H1 (cell line): ENCODE data around the gene ELMO1. TPM values are rescaled to one million over a fixed set of nuclear protein-coding genes. Genes with fewer than 3 reads are reported as not detected.

Source experiments
- CTCF ChIA-PET: fragments of 300-600 bp; sonication (Branson Sonifier 250); formaldehyde crosslinking; loops from one replicate; lab custom pipeline; 2021; ENCODE audit not compliant: partially characterized antibody; lab: Charles Lee
- POLR2A ChIA-PET: fragments of 300-600 bp; sonication (Branson Sonifier 250); formaldehyde crosslinking; loops from one replicate; lab custom pipeline; 2021; ENCODE audit warnings: inconsistent platforms; ENCODE audit not compliant: partially characterized antibody; lab: Charles Lee
- DNase-seq, 2 experiments: peaks; one replicate each; pipeline versions ENCODE4 v3.0.0 to v3.0.0-alpha.2; 2010 to 2022; ENCODE audit warnings: low spot score in 2 of 2, low read depth in 1 of 2, mixed read lengths in 1 of 2
- FAIRE-seq: peaks from 2 replicates; lab custom pipeline; 2011; peaks lifted over from hg19 to GRCh38; lab: Jason Lieb, UNC
- H2AFZ ChIP-seq: 2 replicates; pipeline ENCODE4 v1.8.1; 2012; ENCODE audit warnings: low read length, inconsistent platforms
- H2AK5ac ChIP-seq: 2 replicates; pipeline ENCODE4 v1.6.1; 2013; ENCODE audit warnings: low read depth, low read length
- H2BK120ac ChIP-seq: replicated peaks from 2 replicates; pipeline ENCODE3; 2013; ENCODE audit warnings: low read depth, low read length, inconsistent platforms
- H2BK12ac ChIP-seq: 2 replicates; pipeline ENCODE4 v1.6.1; 2013; ENCODE audit warnings: low read depth, low read length
- H2BK15ac ChIP-seq: 2 replicates; pipeline ENCODE4 v1.6.1; 2013; ENCODE audit warnings: low read length
- H2BK20ac ChIP-seq: 2 replicates; pipeline ENCODE4 v1.6.1; 2013; ENCODE audit warnings: low read length
- H2BK5ac ChIP-seq: 2 replicates; pipeline ENCODE4 v1.6.1; 2013; ENCODE audit warnings: low read depth, low read length
- H3K14ac ChIP-seq: 2 replicates; pipeline ENCODE4 v1.6.1; 2013; ENCODE audit warnings: inconsistent platforms; ENCODE audit not compliant: insufficient read length
- H3K18ac ChIP-seq: 2 replicates; pipeline ENCODE4 v1.6.1; 2013; ENCODE audit warnings: low read length; ENCODE audit errors: extremely low read depth
- H3K23ac ChIP-seq: 2 replicates; pipeline ENCODE4 v1.6.1; 2013; ENCODE audit warnings: inconsistent platforms; ENCODE audit not compliant: insufficient read length
- H3K23me2 ChIP-seq: 2 replicates; pipeline ENCODE4 v1.6.1; 2013; ENCODE audit warnings: low read depth, low read length
- H3K27ac ChIP-seq: 2 replicates; pipeline ENCODE4 v1.6.1; 2011; ENCODE audit warnings: low read depth, low read length, inconsistent platforms
- H3K27me3 ChIP-seq, 4 experiments: replicated peaks in 1 of 4; 1 replicate in 1 of 4; 2 replicates in 3 of 4; pipeline versions ENCODE4 v1.6.1 to v1.8.1; 2011 to 2013; ENCODE audit warnings: low read length in 3 of 4, mild to moderate bottlenecking in 3 of 4, inconsistent platforms in 2 of 4, mixed read lengths in 2 of 4, moderate library complexity in 1 of 4; ENCODE audit not compliant: control insufficient read depth in 3 of 4, insufficient read depth in 3 of 4; ENCODE audit errors: extremely low read depth in 1 of 4
- H3K36me3 ChIP-seq, 4 experiments: 2 replicates each; pipeline versions ENCODE4 v1.6.1 to v1.8.1; 2011 to 2013; ENCODE audit warnings: mild to moderate bottlenecking in 4 of 4, low read length in 3 of 4, moderate library complexity in 2 of 4, control low read depth in 1 of 4, inconsistent platforms in 1 of 4; ENCODE audit not compliant: insufficient read depth in 4 of 4, control insufficient read depth in 2 of 4
- H3K4ac ChIP-seq: replicated peaks from 2 replicates; pipeline ENCODE3; 2013; ENCODE audit warnings: low read length, low read depth, mixed read lengths, inconsistent platforms; ENCODE audit not compliant: insufficient read length
- H3K4me1 ChIP-seq, 4 experiments: replicated peaks in 1 of 4; 1 replicate in 1 of 4; 2 replicates in 3 of 4; pipeline versions ENCODE4 v1.6.1 to v1.8.1; 2011 to 2013; ENCODE audit warnings: low read length in 3 of 4, inconsistent platforms in 2 of 4, mixed read lengths in 1 of 4; ENCODE audit not compliant: insufficient read depth in 4 of 4, control insufficient read depth in 3 of 4
- H3K4me2 ChIP-seq, 2 experiments: 2 replicates each; pipeline versions ENCODE4 v1.6.1 to v1.8.1; 2011 to 2013; ENCODE audit warnings: low read depth in 2 of 2, low read length in 2 of 2, control low read depth in 1 of 2, inconsistent platforms in 1 of 2, mild to moderate bottlenecking in 1 of 2; ENCODE audit not compliant: insufficient read depth in 1 of 2
- H3K4me3 ChIP-seq, 4 experiments: fragments of 200-600, 300-600 bp in 1 of 4; sonication (generic), shearing (Covaris generic), sonication (Bioruptor Twin) in 1 of 4; 2 replicates each; pipeline versions ENCODE4 v1.5.1 to v1.8.1; 2011 to 2016; ENCODE audit warnings: low read length in 4 of 4, low read depth in 3 of 4, control low read depth in 2 of 4, inconsistent platforms in 2 of 4, mild to moderate bottlenecking in 2 of 4, mixed read lengths in 1 of 4, moderate library complexity in 1 of 4; ENCODE audit not compliant: insufficient read depth in 2 of 4; ENCODE audit errors: extremely low read depth in 1 of 4
- H3K56ac ChIP-seq: replicated peaks from 2 replicates; pipeline ENCODE3; 2013; ENCODE audit warnings: low read depth, mild to moderate bottlenecking, mixed read lengths, low read length, inconsistent platforms; ENCODE audit not compliant: insufficient read length
- H3K79me1 ChIP-seq: 2 replicates; pipeline ENCODE4 v1.6.1; 2013; ENCODE audit warnings: low read depth, low read length, control low read depth
- H3K79me2 ChIP-seq, 2 experiments: 2 replicates each; pipeline versions ENCODE4 v1.6.1 to v1.8.1; 2012 to 2013; ENCODE audit warnings: low read length in 2 of 2, mild to moderate bottlenecking in 2 of 2, inconsistent platforms in 1 of 2; ENCODE audit not compliant: insufficient read depth in 2 of 2, control insufficient read depth in 1 of 2
- H3K9ac ChIP-seq, 4 experiments: replicated peaks in 1 of 4; 1 replicate in 1 of 4; 2 replicates in 3 of 4; pipeline versions ENCODE4 v1.6.1 to v1.8.1; 2011 to 2013; ENCODE audit warnings: low read depth in 3 of 4, low read length in 3 of 4, control low read depth in 2 of 4, mild to moderate bottlenecking in 2 of 4, moderate library complexity in 2 of 4, inconsistent platforms in 1 of 4; ENCODE audit errors: extremely low read depth in 1 of 4
- H3K9me3 ChIP-seq, 2 experiments: 2 replicates each; pipeline versions ENCODE4 v1.6.1 to v1.8.1; 2012 to 2013; ENCODE audit warnings: mild to moderate bottlenecking in 2 of 2, moderate library complexity in 2 of 2, control low read depth in 1 of 2, inconsistent platforms in 1 of 2, low read depth in 1 of 2, low read length in 1 of 2, mixed read lengths in 1 of 2; ENCODE audit not compliant: insufficient read depth in 2 of 2
- H4K20me1 ChIP-seq, 2 experiments: replicated peaks in 1 of 2; 2 replicates each; pipeline versions ENCODE3 to v1.8.1; 2011 to 2013; ENCODE audit warnings: inconsistent platforms in 2 of 2, low read length in 2 of 2, mild to moderate bottlenecking in 1 of 2; ENCODE audit not compliant: insufficient read depth in 2 of 2, control insufficient read depth in 1 of 2
- H4K5ac ChIP-seq: 2 replicates; pipeline ENCODE4 v1.6.1; 2013; ENCODE audit warnings: low read length, low read depth, mixed read lengths, inconsistent platforms; ENCODE audit not compliant: insufficient read length
- H4K8ac ChIP-seq: 2 replicates; pipeline ENCODE4 v1.8.0; 2013; ENCODE audit warnings: mild to moderate bottlenecking, moderate library complexity, low read length, inconsistent platforms; ENCODE audit not compliant: insufficient read depth; ENCODE audit errors: extremely low read depth
- H4K91ac ChIP-seq: replicated peaks from 2 replicates; pipeline ENCODE3; 2013; ENCODE audit warnings: low read length, mixed read lengths, inconsistent platforms; ENCODE audit not compliant: insufficient read length
- CREB1 ChIP-seq: IDR thresholded peaks from 2 replicates; pipeline ENCODE4 v1.6.1; 2012; ENCODE audit warnings: inconsistent platforms
- E2F6 ChIP-seq: IDR thresholded peaks from 2 replicates; pipeline ENCODE4 v1.6.1; 2012; ENCODE audit warnings: inconsistent platforms
- PHF8 ChIP-seq: fragments of 200-600 bp; sonication (generic); conservative IDR thresholded peaks from 2 replicates; pipeline ENCODE4 v1.7.1; 2012; ENCODE audit warnings: low read depth, mild to moderate bottlenecking, inconsistent platforms, low read length, moderate library complexity
- POLR2A ChIP-seq, 2 experiments: IDR thresholded peaks; 1 replicate in 1 of 2; 2 replicates in 1 of 2; pipeline ENCODE4 v1.6.1; 2011; ENCODE audit warnings: low read depth in 2 of 2, low read length in 2 of 2, mild to moderate bottlenecking in 2 of 2; ENCODE audit errors: control extremely low read depth in 1 of 2
- SP2 ChIP-seq: IDR thresholded peaks from 2 replicates; pipeline ENCODE4 v1.6.1; 2012; ENCODE audit warnings: mild to moderate bottlenecking, low read length, inconsistent platforms
- SUZ12 ChIP-seq: fragments of 200-600 bp; sonication (generic); IDR thresholded peaks from 2 replicates; pipeline ENCODE4 v1.6.1; 2012; ENCODE audit warnings: mild to moderate bottlenecking, inconsistent platforms, low read length, moderate library complexity, mixed read lengths
- TAF7 ChIP-seq: optimal IDR thresholded peaks from 2 replicates; pipeline ENCODE3; 2011; ENCODE audit warnings: low read depth, mild to moderate bottlenecking, inconsistent platforms, low read length, moderate library complexity, borderline replicate concordance
- TCF12 ChIP-seq: IDR thresholded peaks from 2 replicates; pipeline ENCODE4 v1.6.1; 2011; ENCODE audit warnings: low read depth, mild to moderate bottlenecking, low read length
- WGBS, 2 experiments: shearing (Covaris generic) in 1 of 2; methylation state at CpG; one replicate each; pipeline versions ENCODE4 v1.1.6 to v1.1.7; 2013 to 2015; ENCODE audit warnings: low lambda C conversion rate in 2 of 2, mixed read lengths in 2 of 2, inconsistent platforms in 1 of 2, low coverage in 1 of 2, missing lambda C conversion rate in 1 of 2; ENCODE audit not compliant: insufficient replicate concordance in 2 of 2, insufficient coverage in 1 of 2, insufficient read length in 1 of 2; ENCODE audit errors: extremely low coverage in 1 of 2, missing lambda C conversion rate in 1 of 2; 5-methylcytosine and 5-hydroxymethylcytosine counted together
- polyA plus RNA-seq, 7 experiments: library from polyadenylated mRNA; depleted of rRNA in 3 of 7; stranded (reverse) in 5 of 7; unstranded in 2 of 7; fragments of >200 nt in 5 of 7; fragments of 200-250 nt in 2 of 7; gene quantifications; 1 replicate in 5 of 7; 2 replicates in 1 of 7; 4 replicates in 1 of 7; pipeline versions ENCODE4 v1.2.1 to v1.2.3, GENCODE V29; 2011 to 2013; ENCODE audit warnings: missing spikeins in 2 of 7, mixed read lengths in 2 of 7
- total RNA-seq: library from RNA; stranded (reverse); fragmentation: NEBNext Ultra II Directional; extraction: Animal tissue kit (Norgen Biotek cat#: 25700); gene quantifications from 2 replicates; pipeline ENCODE4 v1.2.1, GENCODE V29; 2021

The ELMO1 gene
- total and polyA plus RNA-seq, 2 of the 8 experiments (the other 6 are each of a cell fraction or from before 2014, with no cell fraction given): 18.4 to 21.0 TPM

- TF ChIP-seq PHF8 (no peak), SP2 (no peak), CREB1 (no peak), SUZ12 (no peak), E2F6 (no peak), TAF7 (no peak), POLR2A (IDR thresholded peaks at IDR 0.05; ENCODE audit: control extremely low read depth in 1 of 2, low read depth in 2 of 2, low read length in 2 of 2) (no peak), TCF12 (no peak)
- FAIRE-seq (no peak), DNase-seq (no peak)
- H3K9ac ChIP-seq: no peak overlapping the region
- H4K20me1 ChIP-seq: no peaks in the 10 kb centered on the region
- no peak overlapping the region for H3K18ac ChIP-seq
- no peak overlapping the region for H3K4me2 ChIP-seq
- no peak overlapping the region for H2BK5ac ChIP-seq
- CTCF ChIA-PET: interaction anchor here (1.0 to 2.1 kb wide), 8 partner anchors 19 to 206 kb away, joined by 3 to 13 read pairs (median 4); no protein-coding TSS in a partner anchor
- no peak overlapping the region for H2BK20ac ChIP-seq
- H3K4me1 ChIP-seq: peaks cover 0 to 10% (median 0%) of the 10 kb centered on the region in 4 experiments; a peak in 3 of 7 replicates
- H3K27me3 ChIP-seq: no peaks in the 10 kb centered on the region
- H3K79me1 ChIP-seq: no peaks in the 10 kb centered on the region
- no peak overlapping the region for H2AK5ac ChIP-seq
- no peak overlapping the region for H4K5ac ChIP-seq
- H3K9me3 ChIP-seq: no peaks in the 10 kb centered on the region; a peak in 1 of 4 replicates
- no peak overlapping the region for H2BK15ac ChIP-seq
- 98% methylated on average over 3 of the region's 3 CpGs; no CpG with 5 or more reads in 1 of the 2 experiments for WGBS, 2 experiments
- H4K8ac ChIP-seq: no peak overlapping the region
- no peaks in the 10 kb centered on the region for H3K23me2 ChIP-seq
- H3K27ac ChIP-seq: no peak overlapping the region
- H3K14ac ChIP-seq: no peak overlapping the region
- no peak overlapping the region for H4K91ac ChIP-seq
- H3K4me3 ChIP-seq: no peak overlapping the region
- no peaks in the 10 kb centered on the region for H3K79me2 ChIP-seq
- H3K56ac ChIP-seq: no peak overlapping the region
- no peak overlapping the region for H2BK12ac ChIP-seq
- no peak overlapping the region for H2AFZ ChIP-seq
- POLR2A ChIA-PET: no interaction called here
- no peak overlapping the region for H3K4ac ChIP-seq
- no peak overlapping the region for H3K23ac ChIP-seq
- H2BK120ac ChIP-seq: no peak overlapping the region
- no peaks in the 10 kb centered on the region; a peak in 1 of 8 replicates for H3K36me3 ChIP-seq
Measured at GRCh38 chr7:37289367-37289766, 159.3 kb downstream of the ELMO1 start.
